GM23248 (cell line): Measurements from ENCODE around the gene NKX2-8. TPM values are rescaled to one million over a fixed set of nuclear protein-coding genes. Genes with fewer than 3 reads are reported as not detected.

Experiments
- DNase-seq: peaks from one replicate; pipeline ENCODE4 v3.0.0-alpha.2; 2015
- H2AFZ ChIP-seq: fragments of 200-600 bp; sonication (generic); 2 replicates; pipeline ENCODE4 v1.6.1; 2016; ENCODE audit warnings: antibody characterized with exemption
- H3F3A ChIP-seq: fragments of 200-600 bp; sonication (generic); 2 replicates; pipeline ENCODE4 v1.6.1; 2016; ENCODE audit warnings: mild to moderate bottlenecking, antibody characterized with exemption, mixed run types; ENCODE audit not compliant: insufficient read depth
- H3K27ac ChIP-seq: fragments of 200-600 bp; sonication (generic); 2 replicates; pipeline ENCODE4 v1.5.1; 2016; ENCODE audit warnings: mild to moderate bottlenecking
- H3K27me3 ChIP-seq: fragments of 200-600 bp; sonication (generic); replicated peaks from 2 replicates; pipeline ENCODE4 v1.6.1; 2016; ENCODE audit warnings: mild to moderate bottlenecking; ENCODE audit not compliant: insufficient read depth
- H3K36me3 ChIP-seq: fragments of 200-600 bp; sonication (generic); 2 replicates; pipeline ENCODE4 v1.6.1; 2016; ENCODE audit warnings: low read depth, mild to moderate bottlenecking
- H3K4me1 ChIP-seq: fragments of 200-600 bp; sonication (generic); 2 replicates; pipeline ENCODE4 v1.6.1; 2016; ENCODE audit warnings: mild to moderate bottlenecking; ENCODE audit not compliant: insufficient read depth
- H3K4me2 ChIP-seq: fragments of 200-600 bp; sonication (generic); one replicate; pipeline ENCODE4 v1.6.1; 2016; ENCODE audit warnings: mild to moderate bottlenecking; ENCODE audit not compliant: unreplicated experiment
- H3K4me3 ChIP-seq: fragments of 200-600 bp; sonication (generic); 2 replicates; pipeline ENCODE4 v1.5.1; 2016; ENCODE audit warnings: mild to moderate bottlenecking
- H3K79me2 ChIP-seq: fragments of 200-600 bp; sonication (generic); 2 replicates; pipeline ENCODE4 v1.6.1; 2016; ENCODE audit warnings: mild to moderate bottlenecking; ENCODE audit not compliant: insufficient read depth
- H3K9ac ChIP-seq: fragments of 200-600 bp; sonication (generic); 2 replicates; pipeline ENCODE4 v1.6.1; 2016; ENCODE audit warnings: mild to moderate bottlenecking
- H3K9me2 ChIP-seq: fragments of 200-600 bp; sonication (generic); 2 replicates; pipeline ENCODE4 v1.6.1; 2016; ENCODE audit warnings: mixed run types, mild to moderate bottlenecking, moderate library complexity; ENCODE audit not compliant: insufficient read depth
- H3K9me3 ChIP-seq: fragments of 200-600 bp; sonication (generic); one replicate; pipeline ENCODE4 v1.6.1; 2017; ENCODE audit warnings: low read depth
- H4K20me1 ChIP-seq: fragments of 200-600 bp; sonication (generic); 2 replicates; pipeline ENCODE4 v1.6.0; 2016; ENCODE audit not compliant: insufficient read depth
- EZH2 ChIP-seq: fragments of 200-600 bp; sonication (generic); IDR thresholded peaks from 2 replicates; pipeline ENCODE4 v1.6.1; 2018; ENCODE audit warnings: antibody characterized with exemption, mild to moderate bottlenecking; ENCODE audit not compliant: insufficient read depth, poor library complexity, severe bottlenecking
- EZH2phosphoT487 ChIP-seq: fragments of 200-600 bp; sonication (generic); IDR thresholded peaks from 2 replicates; pipeline ENCODE4 v1.6.1; 2018; ENCODE audit warnings: antibody characterized with exemption, moderate library complexity, mild to moderate bottlenecking, low read depth; ENCODE audit not compliant: insufficient read depth
- WGBS, 2 experiments: methylation state at CpG; one replicate each; pipeline ENCODE4 v1.1.6; 2015 to 2017; ENCODE audit warnings: low lambda C conversion rate in 2 of 2, low coverage in 1 of 2; ENCODE audit errors: missing lambda C conversion rate in 2 of 2; 5-methylcytosine and 5-hydroxymethylcytosine counted together
- in situ Hi-C: fragments of 300-500 bp; cut with MboI; formaldehyde crosslinking; loops from 2 replicates; pipeline ENCODE4 v1.15.0; 2020
- polyA plus RNA-seq: library from polyadenylated mRNA; unstranded; fragments of >200 nt; fragmentation: Nextera tagmentation; extraction: Ambion mirVana; gene quantifications from 2 replicates; pipeline ENCODE4 v1.2.1, GENCODE V29; 2016
- total RNA-seq: library from RNA; depleted of rRNA; stranded (reverse); fragments of >200 nt; shearing (Covaris generic); gene quantifications from 2 replicates; pipeline ENCODE4 v1.2.3, GENCODE V29; 2014

Gene NKX2-8
- total and polyA plus RNA-seq, 2 experiments from 2014 or later, result not detected

DNA sequence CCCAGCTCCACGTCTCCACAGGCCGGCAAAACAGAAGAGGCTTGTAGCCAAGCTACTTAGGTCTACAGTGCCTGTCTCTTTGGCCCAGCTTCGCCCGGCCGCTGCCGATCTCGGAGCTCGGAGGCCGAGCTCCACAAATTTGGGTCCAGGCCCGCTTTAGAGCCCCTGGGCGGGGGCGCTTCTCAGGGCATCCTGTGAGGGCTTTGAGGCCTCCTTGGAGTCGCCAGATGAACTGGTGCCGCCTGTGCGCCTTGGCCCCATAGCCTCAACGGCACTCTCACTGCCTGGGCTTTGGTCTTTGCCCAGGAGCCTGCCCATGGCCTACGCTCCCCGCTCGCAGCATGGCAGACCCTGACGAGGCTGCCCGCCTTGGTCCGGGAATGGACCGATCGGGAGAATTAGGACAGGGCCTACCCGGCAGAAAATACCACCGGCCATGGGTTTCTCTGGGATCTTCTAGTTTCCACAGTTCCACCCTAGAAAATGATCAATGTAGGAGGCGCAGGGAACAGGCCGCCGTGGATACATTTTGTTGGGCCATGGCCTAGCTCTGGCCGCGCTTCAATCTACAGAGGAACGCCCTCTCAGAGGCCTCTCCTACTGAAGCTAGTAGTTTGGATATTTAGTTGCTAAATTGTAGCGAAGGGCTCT is 953 bp upstream of the NKX2-8 start:
- Histone ChIP-seq H3K9me3 (no peaks in the 10 kb centered on the region), H3K4me1 (no peaks in the 10 kb centered on the region), H3K79me2 (no peaks in the 10 kb centered on the region), H3K9me2 (no peaks in the 10 kb centered on the region), H3K4me3 (no peak overlapping the region), H3K4me2 (no peak overlapping the region), H3K9ac (no peak overlapping the region), H2AFZ (no peak overlapping the region), H4K20me1 (no peaks in the 10 kb centered on the region), H3K36me3 (no peaks in the 10 kb centered on the region), H3F3A (no peaks in the 10 kb centered on the region), H3K27me3 (peaks cover 84% of the 10 kb centered on the region), H3K27ac (no peak overlapping the region)
- no peak for TF ChIP-seq EZH2phosphoT487
- peak; percentile 7 for DNase-seq
- in situ Hi-C loops, result no loop called here
- WGBS, 2 experiments, result 10 to 12% methylated on average over 30 to 33 of the region's 33 CpGs

DNA sequence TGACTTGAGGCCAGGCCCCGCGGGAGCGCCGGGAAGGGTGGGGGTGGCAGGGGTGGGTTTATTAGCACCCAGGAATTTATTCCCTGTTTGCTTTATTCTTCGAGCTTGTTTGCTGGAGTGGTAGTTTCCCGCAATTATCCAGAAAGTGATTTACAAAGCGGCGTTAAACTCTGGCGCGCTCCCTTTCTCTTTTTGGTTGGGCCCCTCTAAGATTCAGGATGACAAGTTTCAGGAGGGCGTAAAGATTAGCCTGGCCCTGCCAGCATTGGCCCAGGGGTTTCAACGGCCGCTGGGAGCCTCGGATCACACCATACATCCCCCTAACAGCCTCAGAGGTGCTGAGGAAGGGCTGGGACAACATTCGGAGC is 444 bp upstream of the NKX2-8 start:
- in situ Hi-C loops, result no loop called here
- H3K9ac ChIP-seq, result no peak overlapping the region
- no peaks in the 10 kb centered on the region for H3K9me2 ChIP-seq
- H3K79me2 ChIP-seq, result no peaks in the 10 kb centered on the region
- no peak overlapping the region for H3K27ac ChIP-seq
- DNase-seq, result peak; percentile 10
- no peak overlapping the region for H3K4me3 ChIP-seq
- H3K4me2 ChIP-seq, result no peak overlapping the region
- H2AFZ ChIP-seq, result no peak overlapping the region
- WGBS, 2 experiments, result 3 to 4% methylated on average over 10 to 15 of the region's 15 CpGs
- no peaks in the 10 kb centered on the region for H3K4me1 ChIP-seq
- no peaks in the 10 kb centered on the region for H4K20me1 ChIP-seq
- no peaks in the 10 kb centered on the region for H3F3A ChIP-seq
- no peaks in the 10 kb centered on the region for H3K9me3 ChIP-seq
- TF ChIP-seq EZH2phosphoT487, result no peak
- no peak for TF ChIP-seq EZH2
- peaks cover 87% of the 10 kb centered on the region for H3K27me3 ChIP-seq
- H3K36me3 ChIP-seq, result no peaks in the 10 kb centered on the region

DNA sequence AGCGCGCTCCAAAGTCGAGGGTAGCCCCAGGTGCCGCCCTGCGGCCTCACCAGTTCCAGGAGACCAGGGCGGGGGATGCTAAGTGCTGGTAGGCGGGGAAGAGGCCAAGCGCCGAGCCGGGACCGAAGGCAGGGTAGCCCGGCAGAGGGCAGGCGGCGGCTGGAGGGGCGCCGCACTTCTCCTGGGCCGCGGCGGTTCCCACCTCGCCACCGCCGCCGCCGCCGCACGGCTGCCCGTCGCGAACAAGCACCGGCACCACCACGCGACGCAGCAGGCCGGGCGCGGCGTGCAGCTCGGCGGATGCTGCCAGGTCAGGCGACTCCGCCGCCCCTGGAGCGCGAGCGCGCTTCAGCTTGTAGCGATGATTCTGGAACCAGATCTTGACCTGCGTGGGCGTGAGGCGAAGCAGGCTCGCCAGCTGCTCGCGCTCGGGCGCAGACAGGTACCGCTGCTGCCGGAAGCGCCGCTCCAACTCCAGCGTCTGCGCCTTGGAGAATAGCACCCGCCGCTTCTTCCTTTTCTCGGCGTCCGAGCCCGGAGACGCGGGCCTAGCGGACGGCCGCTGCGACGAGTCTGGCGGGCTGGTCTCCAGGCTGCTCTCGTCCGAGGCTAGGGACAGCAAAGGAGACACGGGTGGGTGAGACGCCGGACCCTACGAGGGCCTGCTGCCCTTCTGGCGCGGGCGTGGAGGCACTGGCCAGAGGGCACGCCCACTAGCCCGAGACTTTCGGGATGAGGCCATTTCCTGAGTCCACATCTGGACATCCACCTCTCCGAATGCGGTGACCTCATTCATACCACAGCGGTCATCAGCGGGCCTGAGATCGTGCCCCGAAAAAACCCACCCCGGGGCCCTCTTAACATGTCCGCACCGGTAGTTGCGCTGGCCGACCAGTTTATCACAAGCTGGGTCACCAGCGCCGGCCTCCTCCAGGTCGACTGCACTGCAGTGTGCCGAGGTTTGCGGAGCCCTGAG is 1.3 kb downstream of the NKX2-8 start:
- WGBS, 2 experiments, result 1 to 2% methylated on average over 69 to 98 of the region's 103 CpGs
- peak; percentile 62 for DNase-seq
- Histone ChIP-seq H3K36me3 (no peaks in the 10 kb centered on the region), H3F3A (no peaks in the 10 kb centered on the region), H3K9me2 (no peaks in the 10 kb centered on the region), H3K4me3 (peak overlapping the region; percentile 69), H3K9me3 (no peaks in the 10 kb centered on the region), H3K79me2 (no peaks in the 10 kb centered on the region), H3K9ac (no peak overlapping the region), H3K4me2 (peak overlapping the region; percentile 71), H4K20me1 (no peaks in the 10 kb centered on the region), H3K4me1 (no peaks in the 10 kb centered on the region), H2AFZ (peak overlapping the region; percentile 76), H3K27me3 (peaks cover 86% of the 10 kb centered on the region), H3K27ac (no peak overlapping the region)
- TF ChIP-seq EZH2 (peak; percentile 25), EZH2phosphoT487 (no peak)
- in situ Hi-C loops, result no loop called here

DNA sequence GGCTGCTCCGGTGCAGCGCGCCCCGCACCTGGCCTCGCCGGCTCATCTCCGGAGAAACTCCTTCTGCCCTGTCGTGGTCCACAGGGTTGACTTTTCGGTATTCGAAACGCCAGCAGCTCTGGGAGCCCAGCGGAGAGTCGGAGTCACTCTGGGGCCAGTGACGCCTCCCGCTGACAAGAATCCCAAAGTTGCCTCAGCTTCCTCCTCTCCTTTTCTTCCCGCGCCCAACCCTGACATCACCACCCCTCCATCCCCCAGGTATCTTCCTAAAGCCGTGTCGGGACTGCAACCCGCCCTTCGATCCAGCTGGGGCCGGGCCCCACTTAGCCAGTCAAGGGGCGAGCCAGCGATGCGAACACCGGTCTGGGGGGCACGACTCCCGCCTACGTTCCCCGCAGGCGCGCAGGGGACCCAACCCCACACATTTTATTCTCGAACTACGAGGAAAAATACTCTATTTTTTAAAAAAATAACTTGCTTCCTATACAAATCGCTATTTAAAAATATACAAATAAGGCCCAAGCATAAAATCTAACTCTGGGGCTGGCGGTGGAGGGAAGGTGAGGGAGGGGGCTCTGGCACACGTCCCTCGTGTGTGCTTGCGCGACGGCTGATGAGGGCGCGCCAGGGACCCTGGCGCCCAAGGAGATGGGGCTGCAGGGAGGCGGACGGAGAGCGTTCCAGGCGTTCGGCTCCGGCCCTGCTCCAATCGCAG is 2.1 kb downstream of the NKX2-8 start:
- Histone ChIP-seq H3K4me3 (peak overlapping the region; percentile 69), H3K27me3 (peaks cover 86% of the 10 kb centered on the region), H3K79me2 (no peaks in the 10 kb centered on the region), H3K9me3 (no peaks in the 10 kb centered on the region), H2AFZ (peak overlapping the region; percentile 76; the same call in 1 of the 2 replicates), H3K4me1 (no peaks in the 10 kb centered on the region), H4K20me1 (no peaks in the 10 kb centered on the region), H3K9ac (no peak overlapping the region), H3F3A (no peaks in the 10 kb centered on the region), H3K9me2 (no peaks in the 10 kb centered on the region), H3K4me2 (no peak overlapping the region), H3K36me3 (no peaks in the 10 kb centered on the region), H3K27ac (no peak overlapping the region)
- WGBS, 2 experiments, result 4 to 5% methylated on average over 40 to 42 of the region's 51 CpGs
- in situ Hi-C loops, result no loop called here
- DNase-seq, result no peak
- TF ChIP-seq EZH2, result peak; percentile 90
- TF ChIP-seq EZH2phosphoT487, result no peak
